GM18870 (cell line): Measurements from ENCODE around the gene DISC1.

Experiments
- ATAC-seq: cut with Tn5 transposase; IDR thresholded peaks from one replicate; pipeline ENCODE4 v1.9.1; 2021; ENCODE audit warnings: moderate library complexity; ENCODE audit not compliant: unreplicated experiment

DISC1 gene

GRCh38 chr1:232059726-232060374 lies 433.3 kb downstream of the DISC1 start:
- no peak for ATAC-seq

- no peak for ATAC-seq
Measured at GRCh38 chr1:232062967-232063366, 436.4 kb downstream of the DISC1 start.

DNA sequence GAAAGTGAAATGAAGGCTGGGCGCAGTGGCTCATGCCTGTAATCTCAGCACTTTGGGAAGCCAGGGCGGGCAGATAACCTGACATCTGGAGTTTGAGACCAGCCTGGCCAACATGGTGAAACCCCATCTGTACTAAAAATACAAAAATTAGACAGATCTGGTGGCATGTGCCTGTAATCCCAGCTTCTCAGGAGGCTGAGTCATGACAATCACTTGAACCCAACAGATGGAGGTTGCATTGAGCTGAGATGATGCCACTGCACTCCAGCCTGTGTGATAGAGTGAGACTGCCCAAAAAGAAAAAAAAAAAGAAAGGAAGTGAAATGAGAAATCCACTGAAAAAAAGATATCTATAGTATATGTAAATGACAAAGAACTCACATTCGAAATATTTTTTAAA lies 439.9 kb downstream of the DISC1 start:
- ATAC-seq = no peak

DNA sequence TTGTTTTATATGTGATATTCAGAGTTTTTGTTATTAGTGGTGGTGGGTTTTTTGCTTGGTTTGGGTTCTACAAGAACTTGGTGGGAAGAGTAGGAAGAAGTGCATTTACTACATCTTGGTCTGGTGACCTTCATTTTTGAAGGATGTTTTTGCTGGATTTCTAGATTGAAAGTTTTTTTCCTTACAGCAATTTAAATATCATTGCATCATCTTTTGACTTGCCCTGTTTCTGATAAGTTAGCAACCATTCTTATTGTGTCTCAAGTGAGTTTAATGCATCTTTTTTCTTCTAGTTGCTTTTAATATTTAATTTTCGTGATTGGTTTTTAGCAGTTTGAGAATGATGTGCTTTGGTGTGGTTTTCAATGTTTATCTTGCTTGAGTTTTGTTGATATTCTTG lies 447.7 kb downstream of the DISC1 start:
- no peak for ATAC-seq

DNA sequence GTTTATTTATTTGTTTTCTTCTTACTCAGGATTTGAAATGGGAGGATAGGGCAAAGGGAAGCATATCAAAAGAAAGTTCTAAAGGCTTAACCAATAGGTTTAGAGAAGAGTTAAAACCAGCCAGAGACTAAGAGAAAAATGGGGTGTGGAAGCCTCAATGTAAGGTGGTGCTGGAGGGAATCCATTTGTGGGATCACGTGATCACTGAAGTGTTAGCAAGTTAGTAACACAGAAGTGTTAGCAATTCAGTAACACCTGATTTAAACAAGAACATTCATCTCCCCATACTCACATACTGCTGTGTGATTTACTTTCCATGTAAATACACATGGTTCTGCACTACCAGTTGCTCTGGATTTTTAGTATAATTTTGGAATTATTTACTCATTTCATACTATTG lies 451.2 kb downstream of the DISC1 start:
- no peak for ATAC-seq

- ATAC-seq = no peak
Measured at GRCh38 chr1:232084584-232085223, 458.1 kb downstream of the DISC1 start.

GRCh38 chr1:232090816-232091215 lies 464.2 kb downstream of the DISC1 start:
- ATAC-seq = no peak
